ENCODE results near the gene EGR4.

EGR4 gene

GRCh38 chr2:73272270-73272669 lies 21.1 kb downstream of the EGR4 start:
- WGBS (ENCODE audit: insufficient coverage, insufficient read length): no CpG with 5 or more reads among the region's 1 CpG
- H3K27ac ChIP-seq (ENCODE audit: low read length): no peak overlapping the region
- peaks cover 2% of the 10 kb centered on the region; the same call in 1 of the 2 replicates for H3K27me3 ChIP-seq (ENCODE audit: control insufficient read depth, insufficient read depth, low read length)
- H3K9me3 ChIP-seq (ENCODE audit: control insufficient read depth, insufficient read depth, low read length): no peaks in the 10 kb centered on the region
- no peak overlapping the region for H3K4me3 ChIP-seq (ENCODE audit: low read length)
- peaks cover 2% of the 10 kb centered on the region for H3K4me1 ChIP-seq (ENCODE audit: control insufficient read depth, insufficient read depth, low read length)
- no peak for DNase-seq (ENCODE audit: low read depth, low spot score)
- H3K36me3 ChIP-seq (ENCODE audit: control insufficient read depth, insufficient read depth, low read length): no peaks in the 10 kb centered on the region

GRCh38 chr2:73269686-73270465 lies 23.5 kb downstream of the EGR4 start:
- WGBS (ENCODE audit: insufficient coverage, insufficient read length): no CpG with 5 or more reads among the region's 22 CpGs
- no peaks in the 10 kb centered on the region for H3K9me3 ChIP-seq (ENCODE audit: control insufficient read depth, insufficient read depth, low read length)
- peaks cover 2% of the 10 kb centered on the region for H3K4me1 ChIP-seq (ENCODE audit: control insufficient read depth, insufficient read depth, low read length)
- H3K27ac ChIP-seq (ENCODE audit: low read length): no peak overlapping the region
- no peak for DNase-seq (ENCODE audit: low read depth, low spot score)
- H3K4me3 ChIP-seq (ENCODE audit: low read length): peak overlapping the region; percentile 28; the same call in 1 of the 2 replicates
- H3K36me3 ChIP-seq (ENCODE audit: control insufficient read depth, insufficient read depth, low read length): no peaks in the 10 kb centered on the region
- H3K27me3 ChIP-seq (ENCODE audit: control insufficient read depth, insufficient read depth, low read length): peaks cover 2% of the 10 kb centered on the region; the same call in 1 of the 2 replicates

- H3K27ac ChIP-seq (ENCODE audit: low read length): no peak overlapping the region
- H3K9me3 ChIP-seq (ENCODE audit: control insufficient read depth, insufficient read depth, low read length): no peaks in the 10 kb centered on the region
- peak overlapping the region; percentile 28; the same call in 1 of the 2 replicates for H3K4me3 ChIP-seq (ENCODE audit: low read length)
- no CpG with 5 or more reads among the region's 113 CpGs for WGBS (ENCODE audit: insufficient coverage, insufficient read length)
- no peak for DNase-seq (ENCODE audit: low read depth, low spot score)
- H3K36me3 ChIP-seq (ENCODE audit: control insufficient read depth, insufficient read depth, low read length): 0 out of 2 replicates have a peak, but pooled peaks cover 2% of the 10 kb centered on the region
- peaks cover 2% of the 10 kb centered on the region; the same call in 1 of the 2 replicates for H3K27me3 ChIP-seq (ENCODE audit: control insufficient read depth, insufficient read depth, low read length)
- H3K4me1 ChIP-seq (ENCODE audit: control insufficient read depth, insufficient read depth, low read length): peaks cover 2% of the 10 kb centered on the region
Observed at GRCh38 chr2:73268830-73269685, 24.3 kb downstream of the EGR4 start.

GRCh38 chr2:73268366-73268829 lies 24.9 kb downstream of the EGR4 start:
- Histone ChIP-seq H3K9me3 (ENCODE audit: control insufficient read depth, insufficient read depth, low read length) (no peaks in the 10 kb centered on the region), H3K4me1 (ENCODE audit: control insufficient read depth, insufficient read depth, low read length) (peaks cover 2% of the 10 kb centered on the region), H3K4me3 (ENCODE audit: low read length) (peak overlapping the region; percentile 28; the same call in 1 of the 2 replicates), H3K27me3 (ENCODE audit: control insufficient read depth, insufficient read depth, low read length) (peaks cover 2% of the 10 kb centered on the region; the same call in 1 of the 2 replicates), H3K27ac (ENCODE audit: low read length) (no peak overlapping the region), H3K36me3 (ENCODE audit: control insufficient read depth, insufficient read depth, low read length) (0 out of 2 replicates have a peak, but pooled peaks cover 2% of the 10 kb centered on the region)
- DNase-seq (ENCODE audit: low read depth, low spot score): no peak
- no CpG with 5 or more reads among the region's 14 CpGs for WGBS (ENCODE audit: insufficient coverage, insufficient read length)

GRCh38 chr2:73267008-73267407 lies 26.3 kb downstream of the EGR4 start:
- no peak for DNase-seq (ENCODE audit: low read depth, low spot score)
- no peak overlapping the region for H3K4me3 ChIP-seq (ENCODE audit: low read length)
- H3K36me3 ChIP-seq (ENCODE audit: control insufficient read depth, insufficient read depth, low read length): 0 out of 2 replicates have a peak, but pooled peaks cover 2% of the 10 kb centered on the region
- peaks cover 2% of the 10 kb centered on the region for H3K4me1 ChIP-seq (ENCODE audit: control insufficient read depth, insufficient read depth, low read length)
- no peaks in the 10 kb centered on the region for H3K9me3 ChIP-seq (ENCODE audit: control insufficient read depth, insufficient read depth, low read length)
- WGBS (ENCODE audit: insufficient coverage, insufficient read length): no CpG with 5 or more reads among the region's 4 CpGs
- peaks cover 2% of the 10 kb centered on the region; the same call in 1 of the 2 replicates for H3K27me3 ChIP-seq (ENCODE audit: control insufficient read depth, insufficient read depth, low read length)
- H3K27ac ChIP-seq (ENCODE audit: low read length): no peak overlapping the region

- no peaks in the 10 kb centered on the region for H3K9me3 ChIP-seq (ENCODE audit: control insufficient read depth, insufficient read depth, low read length)
- peaks cover 2% of the 10 kb centered on the region; the same call in 1 of the 2 replicates for H3K27me3 ChIP-seq (ENCODE audit: control insufficient read depth, insufficient read depth, low read length)
- H3K4me3 ChIP-seq (ENCODE audit: low read length): no peak overlapping the region
- 0 out of 2 replicates have a peak, but pooled peaks cover 2% of the 10 kb centered on the region for H3K36me3 ChIP-seq (ENCODE audit: control insufficient read depth, insufficient read depth, low read length)
- no CpG with 5 or more reads among the region's 26 CpGs for WGBS (ENCODE audit: insufficient coverage, insufficient read length)
- no peak for DNase-seq (ENCODE audit: low read depth, low spot score)
- peaks cover 2% of the 10 kb centered on the region for H3K4me1 ChIP-seq (ENCODE audit: control insufficient read depth, insufficient read depth, low read length)
- no peak overlapping the region for H3K27ac ChIP-seq (ENCODE audit: low read length)
Observed at GRCh38 chr2:73266061-73266901, 27.1 kb downstream of the EGR4 start.

GRCh38 chr2:73265298-73266060 lies 27.9 kb downstream of the EGR4 start:
- no peak for DNase-seq (ENCODE audit: low read depth, low spot score)
- H3K9me3 ChIP-seq (ENCODE audit: control insufficient read depth, insufficient read depth, low read length): no peaks in the 10 kb centered on the region
- H3K4me1 ChIP-seq (ENCODE audit: control insufficient read depth, insufficient read depth, low read length): peaks cover 4% of the 10 kb centered on the region
- H3K27me3 ChIP-seq (ENCODE audit: control insufficient read depth, insufficient read depth, low read length): peaks cover 2% of the 10 kb centered on the region; the same call in 1 of the 2 replicates
- H3K36me3 ChIP-seq (ENCODE audit: control insufficient read depth, insufficient read depth, low read length): 0 out of 2 replicates have a peak, but pooled peaks cover 2% of the 10 kb centered on the region
- WGBS (ENCODE audit: insufficient coverage, insufficient read length): no CpG with 5 or more reads among the region's 28 CpGs
- no peak overlapping the region for H3K4me3 ChIP-seq (ENCODE audit: low read length)
- no peak overlapping the region for H3K27ac ChIP-seq (ENCODE audit: low read length)

GRCh38 chr2:73264783-73265182 lies 28.6 kb downstream of the EGR4 start:
- H3K27me3 ChIP-seq (ENCODE audit: control insufficient read depth, insufficient read depth, low read length): peaks cover 2% of the 10 kb centered on the region; the same call in 1 of the 2 replicates
- DNase-seq (ENCODE audit: low read depth, low spot score): no peak
- 0 out of 2 replicates have a peak, but pooled peaks cover 2% of the 10 kb centered on the region for H3K36me3 ChIP-seq (ENCODE audit: control insufficient read depth, insufficient read depth, low read length)
- no peak overlapping the region for H3K4me3 ChIP-seq (ENCODE audit: low read length)
- H3K4me1 ChIP-seq (ENCODE audit: control insufficient read depth, insufficient read depth, low read length): peaks cover 5% of the 10 kb centered on the region
- H3K27ac ChIP-seq (ENCODE audit: low read length): no peak overlapping the region
- no CpG with 5 or more reads among the region's 4 CpGs for WGBS (ENCODE audit: insufficient coverage, insufficient read length)
- H3K9me3 ChIP-seq (ENCODE audit: control insufficient read depth, insufficient read depth, low read length): no peaks in the 10 kb centered on the region

- DNase-seq (ENCODE audit: low read depth, low spot score): no peak
- no peak overlapping the region for H3K4me3 ChIP-seq (ENCODE audit: low read length)
- no CpG with 5 or more reads among the region's 15 CpGs for WGBS (ENCODE audit: insufficient coverage, insufficient read length)
- peaks cover 5% of the 10 kb centered on the region for H3K4me1 ChIP-seq (ENCODE audit: control insufficient read depth, insufficient read depth, low read length)
- H3K27ac ChIP-seq (ENCODE audit: low read length): no peak overlapping the region
- H3K27me3 ChIP-seq (ENCODE audit: control insufficient read depth, insufficient read depth, low read length): peaks cover 2% of the 10 kb centered on the region; the same call in 1 of the 2 replicates
- H3K9me3 ChIP-seq (ENCODE audit: control insufficient read depth, insufficient read depth, low read length): no peaks in the 10 kb centered on the region
- H3K36me3 ChIP-seq (ENCODE audit: control insufficient read depth, insufficient read depth, low read length): 0 out of 2 replicates have a peak, but pooled peaks cover 3% of the 10 kb centered on the region
Observed at GRCh38 chr2:73264332-73264606, 29.1 kb downstream of the EGR4 start.

Data from iPS DF 6.9 (cell line).